GM18858 (cell line): ENCODE data around the gene CUBN.
"Not testable (repeated sequence)": the region's sequence is repeated elsewhere in the genome, so short reads cannot be mapped to it uniquely, and the experiment has no call there.

Experiments used
- ATAC-seq: cut with Tn5 transposase; IDR thresholded peaks from one replicate; pipeline ENCODE4 v1.9.1; 2021; ENCODE audit not compliant: unreplicated experiment

Gene CUBN

DNA sequence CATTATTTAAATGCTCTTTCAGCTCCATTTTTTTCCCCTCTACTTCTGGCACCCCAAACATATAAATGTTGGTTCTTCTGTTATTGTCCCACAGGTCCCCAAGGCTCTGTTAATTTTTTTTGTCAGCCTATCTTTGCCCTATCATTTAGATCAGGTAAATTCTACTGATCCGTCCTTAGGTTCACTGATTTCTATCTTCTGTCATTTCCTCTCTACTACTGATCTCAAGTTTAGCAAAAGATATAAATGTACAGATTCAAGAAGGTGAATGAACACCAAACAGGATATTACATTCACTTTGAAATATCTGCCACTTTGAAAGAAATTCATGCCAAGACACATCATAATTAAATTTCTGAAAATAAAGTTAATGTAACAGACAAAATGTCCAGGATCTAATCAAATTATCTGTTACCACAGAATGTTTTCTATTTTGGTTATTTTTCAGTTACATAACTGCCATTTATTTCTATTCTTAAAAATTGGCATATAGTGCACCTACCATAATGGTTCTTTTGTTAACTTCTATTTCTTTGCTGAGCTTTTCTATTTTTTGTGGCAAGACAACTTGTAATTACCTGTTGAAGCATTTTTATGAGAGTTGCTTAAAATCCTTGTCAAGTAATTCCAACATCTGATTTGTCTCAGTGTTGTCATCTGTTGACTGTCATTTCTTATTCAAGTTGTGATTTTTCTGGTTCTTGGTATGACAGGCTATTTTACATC lies 12.1 kb upstream of the CUBN start:
- no peak for ATAC-seq

DNA sequence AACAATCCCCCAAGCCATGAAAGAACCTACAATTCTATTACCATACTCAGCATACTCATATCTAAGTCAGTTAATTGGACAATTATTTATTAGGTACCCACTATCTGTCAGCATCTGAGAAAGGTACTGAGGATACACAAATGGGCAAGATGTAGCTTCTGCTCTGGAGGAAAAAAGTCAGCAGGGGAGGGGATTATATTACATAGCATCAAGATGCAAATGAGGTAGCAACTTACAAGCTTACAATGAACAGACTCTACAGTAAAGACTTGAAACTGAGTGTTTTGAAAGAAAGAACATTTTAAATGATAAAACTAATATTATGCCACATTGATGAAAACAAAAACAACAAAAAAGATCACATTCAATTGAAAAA lies 10.8 kb upstream of the CUBN start:
- ATAC-seq = no peak

DNA sequence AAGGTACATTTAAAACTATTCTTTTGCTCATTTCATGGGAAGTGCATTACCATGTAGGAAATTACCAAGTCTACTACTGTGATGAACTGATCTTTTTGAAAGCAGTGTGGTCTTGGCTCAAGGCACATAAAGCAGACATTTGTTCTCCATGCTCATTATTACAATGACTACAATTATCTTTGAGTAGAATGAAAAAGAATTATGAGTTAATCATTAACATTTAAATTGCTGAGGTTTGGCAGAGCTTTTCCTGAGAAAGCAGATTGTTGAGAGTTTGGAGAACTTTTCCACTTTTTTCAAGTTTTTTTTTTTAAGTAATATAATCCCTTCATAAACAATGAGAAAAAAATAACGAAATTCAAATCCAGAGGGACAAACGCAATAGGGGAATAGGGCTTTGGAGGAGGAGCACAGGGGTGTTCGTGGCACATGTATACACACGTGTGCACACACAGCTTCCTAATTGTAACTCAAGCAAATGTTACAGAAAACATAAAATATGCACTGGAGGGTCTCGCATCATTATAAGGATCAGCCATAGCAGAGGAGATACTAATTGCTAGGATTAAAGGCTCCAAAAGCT lies 8.9 kb upstream of the CUBN start:
- no peak for ATAC-seq

DNA sequence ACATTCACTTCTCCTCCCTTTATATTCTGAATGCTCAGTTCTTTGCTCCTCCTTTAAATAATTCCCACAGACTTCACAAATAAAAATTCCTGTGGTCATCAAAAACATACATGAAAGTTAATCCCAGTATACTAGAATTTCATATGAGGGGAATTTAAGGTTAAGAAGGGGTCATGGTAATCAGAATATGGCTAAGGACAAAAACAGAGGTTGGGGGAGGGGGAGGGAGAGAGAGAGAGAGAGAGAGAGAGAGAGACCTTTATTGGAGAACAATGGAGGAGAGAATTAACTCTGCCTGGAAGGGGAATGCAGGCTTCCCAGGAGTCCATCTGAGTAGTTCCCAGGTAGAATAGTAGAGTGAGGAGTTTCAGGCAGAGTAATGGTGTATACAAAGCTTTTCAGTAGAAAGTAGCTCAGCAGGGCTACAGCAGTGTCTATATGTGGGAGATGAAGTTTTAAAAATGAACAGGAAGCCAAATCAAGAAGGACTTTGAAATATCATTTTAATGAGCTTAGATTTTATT lies 5.2 kb upstream of the CUBN start:
- ATAC-seq = no peak

DNA sequence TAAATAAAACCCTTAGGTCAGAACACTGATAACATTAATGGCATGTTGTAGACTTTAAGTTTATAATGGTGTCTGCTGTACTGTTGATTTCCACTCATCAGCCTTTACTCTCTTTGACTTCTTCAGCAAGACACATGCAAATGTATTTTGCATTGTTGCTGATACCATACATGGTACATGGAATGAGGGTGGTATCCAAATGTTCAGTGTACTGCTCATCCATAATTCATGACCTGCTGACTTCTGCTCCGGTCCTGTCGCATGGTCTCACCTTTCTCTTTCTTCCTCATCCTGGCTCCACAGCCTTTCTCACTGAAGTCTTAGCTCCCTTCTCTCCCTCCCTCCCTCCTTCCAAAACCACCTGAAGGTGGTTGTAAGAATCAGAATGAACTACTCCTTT lies 4.7 kb upstream of the CUBN start:
- ATAC-seq = no peak

DNA sequence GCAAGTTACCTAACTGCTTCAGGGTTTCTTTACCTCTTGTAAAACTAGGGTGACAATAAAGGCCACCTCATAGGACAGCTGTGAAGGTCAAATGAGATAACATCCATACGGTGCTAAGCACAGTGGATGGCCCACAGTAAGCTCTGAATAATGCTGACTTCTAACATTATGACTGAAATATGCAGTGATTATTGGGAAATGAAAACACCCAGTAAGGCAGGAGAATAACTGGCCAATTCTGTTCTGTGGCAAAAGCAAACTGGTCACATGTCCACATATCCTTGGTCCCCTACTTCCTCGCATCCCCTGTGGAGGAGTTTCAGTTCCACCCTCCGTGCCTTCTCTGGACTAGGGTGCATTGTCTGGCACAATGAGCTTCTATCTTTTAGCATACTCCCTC lies 1.4 kb downstream of the CUBN start:
- no peak for ATAC-seq

DNA sequence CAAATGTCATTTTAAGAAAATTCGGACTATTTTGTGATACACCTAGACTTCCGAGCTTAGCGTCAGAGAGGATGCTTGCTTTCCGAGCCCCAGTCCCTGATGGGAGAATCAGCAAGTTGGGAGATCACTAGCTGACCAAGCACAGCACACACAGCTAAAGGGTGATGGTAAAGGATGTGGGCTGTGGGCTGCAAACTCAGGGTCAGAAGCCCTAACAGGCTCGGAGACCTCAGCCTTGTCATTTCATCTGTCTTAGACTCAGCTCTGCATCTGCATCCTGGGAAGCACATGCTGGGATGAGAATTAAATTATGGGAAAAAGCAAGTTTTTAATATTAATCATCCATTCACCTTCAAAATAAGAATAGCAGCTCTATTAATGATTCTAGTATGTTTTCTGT lies 3.3 kb downstream of the CUBN start:
- ATAC-seq = no peak

DNA sequence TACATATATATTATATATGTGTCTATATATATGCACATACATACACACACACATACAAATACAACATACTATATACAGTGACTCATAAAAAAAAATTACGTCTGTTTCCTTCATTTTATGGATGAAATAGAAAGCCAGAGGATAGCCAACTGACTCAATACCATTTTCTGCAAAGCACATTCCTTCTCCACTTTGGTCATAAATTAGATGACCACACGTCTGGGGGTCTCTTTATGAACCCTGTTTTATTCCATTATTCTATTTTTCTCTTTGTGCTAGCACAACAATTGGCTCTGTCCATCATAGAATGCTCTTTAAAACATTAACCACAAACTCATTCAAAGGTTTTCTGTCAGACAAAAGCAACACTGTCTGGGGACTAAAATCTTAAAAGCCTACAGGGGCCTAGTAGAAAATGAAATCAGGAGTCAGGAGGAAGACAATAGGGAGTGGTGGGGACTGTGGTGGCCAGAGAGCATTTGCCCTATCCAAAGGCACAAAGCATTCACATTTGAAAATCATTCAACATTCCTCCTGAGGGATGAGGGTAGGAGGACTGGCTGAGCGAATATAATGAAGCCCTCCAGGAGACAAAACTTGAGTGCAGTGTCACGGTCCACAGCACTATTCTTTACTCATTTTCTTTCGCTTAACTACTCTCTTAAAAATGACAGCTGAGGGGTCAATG lies 4.3 kb downstream of the CUBN start:
- ATAC-seq = no peak

DNA sequence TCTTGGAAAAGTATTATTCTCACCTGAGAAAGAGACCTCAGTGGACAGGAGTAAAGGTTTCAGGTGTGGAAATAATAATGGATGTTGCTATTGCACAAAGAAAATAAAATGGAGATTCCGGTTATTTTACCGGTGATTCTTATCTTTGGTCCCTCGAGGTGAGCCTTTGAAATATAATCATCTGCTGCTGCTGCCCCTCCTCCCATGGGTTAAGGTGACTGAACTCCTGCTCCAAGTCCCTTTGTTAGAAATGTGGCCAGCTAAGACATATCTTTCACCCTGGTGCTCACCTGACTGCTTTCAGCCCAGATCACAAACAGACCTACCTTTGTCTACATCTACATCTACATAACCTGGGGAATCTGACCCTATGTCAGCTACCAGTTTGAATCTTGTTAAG lies 5.7 kb downstream of the CUBN start:
- no peak for ATAC-seq

DNA sequence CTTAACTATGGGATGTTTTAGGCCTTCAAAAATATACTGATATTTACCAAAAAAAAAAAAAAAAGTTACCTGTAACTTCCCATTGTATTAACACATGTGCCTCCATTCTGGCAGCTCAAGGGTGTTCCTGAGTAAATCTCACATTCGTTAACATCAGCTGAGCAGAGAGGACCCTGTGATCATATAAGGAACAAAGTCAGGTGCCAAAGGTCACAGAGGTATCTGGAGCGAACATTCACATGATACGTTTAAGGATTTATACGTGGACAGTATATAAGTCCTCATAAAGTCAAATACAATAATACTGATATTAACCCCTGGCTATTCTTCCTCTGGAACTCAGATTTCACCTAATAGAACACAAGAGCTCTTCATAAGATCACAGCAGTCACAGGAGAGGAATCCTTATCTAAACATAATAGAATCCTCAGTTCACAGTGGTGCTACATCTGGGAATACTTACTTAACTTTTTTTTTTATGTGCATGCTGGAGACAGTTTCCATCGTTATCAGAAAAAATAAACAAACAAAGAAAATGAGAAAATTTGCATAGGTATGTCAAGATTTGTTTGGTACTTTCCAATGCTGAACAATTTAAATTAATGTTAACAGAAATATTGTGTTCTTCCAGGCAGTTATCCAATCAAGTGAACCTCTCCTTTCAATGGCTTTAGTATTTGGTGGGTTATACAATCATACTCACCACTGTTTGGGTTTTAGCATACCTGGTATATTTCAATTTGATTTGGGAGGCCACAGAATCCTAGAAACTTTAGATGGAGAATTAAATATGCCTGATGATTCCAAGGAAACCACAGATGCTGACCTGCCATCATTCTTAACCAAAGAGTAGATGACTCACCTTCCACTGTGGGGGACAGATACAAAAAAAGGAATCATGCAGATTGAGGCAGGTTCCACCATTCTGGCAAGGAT lies 6.6 kb downstream of the CUBN start:
- no peak for ATAC-seq

DNA sequence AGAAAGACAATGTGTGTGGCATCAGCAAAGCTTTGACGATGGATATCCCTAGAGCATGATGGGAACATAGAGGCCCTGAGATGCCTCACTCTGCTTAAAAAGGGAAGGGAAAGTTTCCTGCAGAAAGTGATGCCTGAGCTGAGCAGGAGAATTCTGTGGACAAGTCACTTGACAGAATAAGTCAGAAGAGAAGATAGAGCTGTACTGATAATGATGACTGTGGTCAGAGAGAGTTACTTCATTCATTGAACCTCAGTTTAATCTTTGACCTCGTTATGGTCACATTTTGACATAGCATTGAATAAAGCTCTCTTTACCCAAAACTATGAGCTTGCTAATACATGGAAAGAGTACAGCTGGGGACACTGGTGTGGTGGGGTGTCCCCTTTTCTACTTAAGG lies 7.6 kb downstream of the CUBN start:
- no peak for ATAC-seq

DNA sequence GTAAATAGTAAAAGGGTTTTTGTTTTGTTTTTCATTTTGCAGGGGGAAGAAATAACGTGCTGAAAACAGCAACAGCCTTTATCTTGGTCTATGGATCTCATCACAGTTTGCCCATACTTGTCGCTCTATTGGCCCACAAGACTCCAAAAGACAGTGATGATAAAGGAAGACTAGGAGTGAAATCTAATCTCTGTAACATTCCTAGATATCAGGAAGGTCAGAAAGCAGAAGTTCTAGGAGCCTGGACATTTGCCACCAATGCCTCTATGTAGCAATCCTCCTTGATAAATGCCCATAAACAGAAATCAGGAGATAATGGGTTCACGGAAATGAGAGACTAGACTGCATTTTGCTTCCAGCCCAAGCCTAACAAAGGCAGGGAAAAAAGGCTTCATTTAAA lies 8.9 kb downstream of the CUBN start:
- no peak for ATAC-seq

DNA sequence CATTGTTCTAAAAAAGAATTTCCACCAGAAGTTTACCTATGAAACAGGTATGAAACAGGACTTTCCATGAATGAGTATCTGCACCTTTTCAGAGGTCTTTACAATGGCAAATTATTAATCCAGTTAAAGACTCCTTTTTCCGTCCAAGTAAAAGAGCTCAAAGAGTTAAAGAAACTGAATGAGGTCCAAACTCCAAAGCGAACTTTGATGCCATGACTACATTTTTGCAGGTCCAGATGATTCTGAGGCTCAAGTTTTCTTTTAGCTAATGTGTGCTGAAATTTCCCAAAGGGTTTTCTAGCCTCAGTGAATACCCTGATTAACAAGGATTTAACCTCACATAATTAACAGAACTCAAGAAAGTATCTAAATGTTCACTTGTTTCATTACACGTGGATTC lies 9.8 kb downstream of the CUBN start:
- no peak for ATAC-seq

DNA sequence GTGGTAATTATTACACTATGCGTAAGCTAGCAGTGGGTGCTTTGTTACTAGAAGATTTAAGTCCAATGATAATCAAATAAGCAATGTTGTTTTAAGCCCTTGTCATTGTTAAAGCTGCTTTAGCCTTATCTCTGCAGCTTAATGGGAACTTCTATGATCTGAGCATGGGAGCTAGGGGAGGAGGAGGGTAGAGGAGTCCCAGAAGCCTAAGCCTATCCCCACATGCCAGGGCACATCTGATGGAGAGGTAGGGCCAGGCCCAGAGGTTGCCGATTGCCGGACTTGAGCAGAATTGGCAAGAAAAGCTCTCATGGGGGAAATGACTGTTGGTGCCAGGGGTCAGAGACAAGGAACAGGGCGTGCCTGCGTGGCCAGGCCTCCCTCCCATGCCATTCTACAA lies 13.4 kb downstream of the CUBN start:
- no peak for ATAC-seq

DNA sequence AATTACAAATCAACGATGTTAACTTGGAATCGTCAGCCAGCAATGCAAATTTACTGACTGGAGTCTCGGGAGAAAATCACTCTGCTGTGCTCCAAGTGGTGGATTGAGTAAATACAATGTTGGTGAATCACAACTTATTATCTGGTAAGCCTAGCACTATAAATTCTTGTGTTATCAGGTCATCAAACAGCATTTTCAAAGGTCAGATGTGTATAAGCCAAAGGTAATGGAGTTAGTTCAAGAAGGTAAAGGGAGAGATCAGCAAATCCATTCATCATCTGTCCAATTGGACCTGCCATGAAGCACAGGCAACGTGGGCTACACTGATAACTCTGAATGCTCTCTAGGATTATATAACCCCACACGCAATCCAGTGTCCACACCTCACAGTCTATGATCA lies 13.9 kb downstream of the CUBN start:
- no peak for ATAC-seq

DNA sequence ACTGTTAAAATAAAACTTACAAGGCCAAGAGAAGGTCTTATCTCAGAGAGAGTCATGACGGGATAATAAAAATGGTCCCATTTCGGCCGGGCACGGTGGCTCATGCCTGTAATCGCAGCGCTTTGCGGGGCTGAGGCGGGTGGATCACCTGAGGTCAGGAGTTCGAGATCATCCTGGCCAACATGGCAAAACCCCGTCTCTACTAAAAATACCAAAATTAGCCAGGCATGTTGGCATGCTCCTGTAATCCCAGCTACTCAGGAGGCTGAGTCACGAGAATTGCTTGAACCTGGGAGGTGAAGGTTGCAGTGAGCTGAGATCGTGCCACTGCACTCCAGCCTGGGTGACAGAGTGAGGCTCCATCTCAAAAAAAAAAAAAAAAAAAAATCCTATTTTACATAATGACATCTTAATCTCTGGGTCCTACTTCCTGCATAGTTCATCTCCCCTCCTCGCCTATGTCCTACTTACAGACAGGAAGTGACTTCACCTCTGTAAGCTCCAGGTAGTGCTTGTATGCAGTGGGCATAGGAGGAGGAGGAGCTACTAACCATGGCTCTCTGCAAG lies 14.7 kb downstream of the CUBN start:
- ATAC-seq = not testable (repeated sequence)

DNA sequence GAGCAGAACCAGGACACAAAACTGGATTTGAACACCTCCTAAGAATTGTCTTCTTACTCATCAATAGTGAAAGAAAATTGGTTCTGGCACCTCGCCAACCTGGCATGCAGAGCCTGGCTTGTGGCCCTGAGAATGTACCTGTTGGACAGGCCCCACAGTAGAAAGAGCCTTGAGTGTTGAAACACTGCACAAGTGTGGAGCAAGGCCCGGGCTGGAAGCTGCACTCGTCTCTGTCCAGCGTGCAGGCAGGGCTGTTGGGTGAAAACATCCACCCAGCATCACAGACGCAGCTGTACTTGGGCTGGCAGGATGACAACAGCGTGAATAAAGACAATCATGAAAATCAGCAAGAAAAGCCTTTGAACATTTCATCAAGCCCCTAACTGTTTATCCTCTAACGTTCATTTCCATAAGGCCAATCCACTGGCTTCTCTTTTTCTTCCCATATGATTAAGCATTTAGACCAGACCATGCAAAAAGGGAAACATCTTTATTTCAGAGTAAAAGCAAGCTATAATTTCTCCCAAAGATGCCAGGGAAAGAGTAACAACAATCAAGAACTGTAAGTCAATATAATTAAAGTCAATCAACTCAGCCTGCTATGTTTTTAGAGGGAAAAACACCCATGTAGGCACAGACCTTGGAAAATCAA lies 15.6 kb downstream of the CUBN start:
- ATAC-seq = no peak

DNA sequence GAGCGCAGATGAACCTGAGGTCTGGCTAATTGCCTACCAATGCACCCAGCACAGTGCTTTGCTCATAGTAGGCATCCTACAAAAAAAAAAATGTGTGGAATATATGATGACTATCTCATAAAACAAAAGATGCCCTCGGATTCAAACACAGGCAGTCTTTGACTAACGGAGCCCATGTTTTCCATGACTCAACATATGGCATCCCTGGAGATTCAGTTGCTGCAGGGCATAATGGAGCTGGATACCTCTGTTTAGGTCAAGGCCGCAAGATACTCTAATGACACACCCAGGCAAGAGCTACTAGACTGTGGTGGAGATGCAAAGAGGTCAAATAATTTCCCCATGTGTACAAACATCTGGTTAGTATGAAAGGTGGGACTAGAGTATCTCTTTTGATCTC lies 16.3 kb downstream of the CUBN start:
- no peak for ATAC-seq

DNA sequence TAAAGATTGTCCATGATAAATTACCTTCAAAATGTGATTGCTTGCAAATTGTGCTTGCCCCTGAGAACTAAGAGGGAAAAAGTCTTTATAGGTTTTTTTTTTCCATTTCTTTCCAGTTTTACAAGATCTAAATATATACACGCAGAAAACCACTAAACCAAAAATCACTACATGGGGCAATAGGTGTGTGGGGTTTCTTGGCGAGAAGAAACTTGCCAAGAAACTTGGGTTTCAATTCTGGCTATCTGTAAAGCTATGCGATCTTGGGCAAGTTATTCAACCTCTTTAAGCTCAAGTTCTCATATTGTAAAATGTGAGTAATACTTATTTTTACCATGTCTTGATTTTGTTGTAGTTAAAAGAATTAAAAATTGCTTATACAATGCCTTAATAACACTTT lies 17.0 kb downstream of the CUBN start:
- ATAC-seq = no peak

DNA sequence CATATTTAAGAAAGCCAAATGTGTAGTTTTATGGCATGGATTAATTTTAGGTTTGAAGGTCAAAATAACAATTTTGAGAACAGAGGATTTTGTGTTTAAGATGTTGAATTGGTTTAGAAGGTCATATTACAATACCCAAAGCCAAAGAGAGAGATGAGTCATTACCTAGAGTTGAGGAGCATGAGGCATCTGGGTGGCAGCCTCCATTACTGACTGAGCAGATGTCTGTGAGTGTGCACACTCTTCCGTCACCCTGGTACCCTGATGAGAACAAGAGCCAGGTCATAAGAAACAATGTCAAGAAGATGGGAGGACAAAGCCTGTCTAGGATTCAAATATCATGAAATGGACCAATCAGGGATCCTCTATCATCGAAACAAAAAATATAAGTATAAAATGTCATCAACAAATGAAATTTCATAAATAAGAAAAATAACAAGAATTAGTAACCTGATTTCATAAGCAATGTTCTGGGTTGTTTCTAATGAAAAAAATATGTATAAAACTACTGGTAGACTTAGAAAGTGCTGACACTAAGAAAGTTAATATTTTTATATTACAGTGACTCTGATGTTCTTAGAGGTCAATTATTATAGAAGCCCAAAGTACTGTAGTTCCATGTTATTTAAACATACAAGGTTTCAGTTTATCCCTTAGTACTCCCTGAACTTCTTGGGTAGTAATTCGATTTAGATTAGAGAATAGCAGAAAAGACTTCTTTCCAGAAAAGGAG lies 20.0 kb downstream of the CUBN start:
- no peak for ATAC-seq
